GM19025 (cell line): ENCODE data around the gene DPYSL3.
"Not testable (repeated sequence)": the region's sequence is repeated elsewhere in the genome, so short reads cannot be mapped to it uniquely, and the experiment has no call there.

ENCODE experiments used
- ATAC-seq: cut with Tn5 transposase; IDR thresholded peaks from one replicate; pipeline ENCODE4 v1.9.1; 2021; ENCODE audit warnings: mild to moderate bottlenecking, low read depth, moderate library complexity; ENCODE audit not compliant: unreplicated experiment

DPYSL3 gene

GRCh38 chr5:147509710-147510651, at the start of gene DPYSL3:
Gene DPYSL3 (minus strand): TSS chr5:147510068. CDS start chr5:147509858, 210 bp downstream.
- ATAC-seq: no peak

- no peak for ATAC-seq
These were observed 49.0 kb upstream of the DPYSL3 start for GRCh38 chr5:147558826-147559225.

- no peak for ATAC-seq
These were observed 48.2 kb upstream of the DPYSL3 start for GRCh38 chr5:147557876-147558745.

GRCh38 chr5:147555176-147555575, 45.3 kb upstream of the DPYSL3 start:
- ATAC-seq: no peak

GRCh38 chr5:147554261-147554817, 44.5 kb upstream of the DPYSL3 start:
- ATAC-seq: no peak

GRCh38 chr5:147553817-147554216, 43.9 kb upstream of the DPYSL3 start:
- not testable (repeated sequence) for ATAC-seq

GRCh38 chr5:147552897-147553296, 43.0 kb upstream of the DPYSL3 start:
- no peak for ATAC-seq

- ATAC-seq: no peak
These were observed 41.8 kb upstream of the DPYSL3 start for GRCh38 chr5:147551677-147552076.

GRCh38 chr5:147547730-147548129, 37.9 kb upstream of the DPYSL3 start:
- ATAC-seq: no peak

- no peak for ATAC-seq
These were observed 34.7 kb upstream of the DPYSL3 start for GRCh38 chr5:147544556-147544955.

GRCh38 chr5:147539053-147539452, 29.2 kb upstream of the DPYSL3 start:
- ATAC-seq: no peak

GRCh38 chr5:147538236-147538635, 28.4 kb upstream of the DPYSL3 start:
- ATAC-seq: no peak

- no peak for ATAC-seq
These were observed 24.5 kb upstream of the DPYSL3 start for GRCh38 chr5:147534172-147534951.

GRCh38 chr5:147532156-147532555, 22.3 kb upstream of the DPYSL3 start:
- no peak for ATAC-seq

- ATAC-seq: no peak
These were observed 20.9 kb upstream of the DPYSL3 start for GRCh38 chr5:147530530-147531389.

- ATAC-seq: no peak
These were observed 13.2 kb upstream of the DPYSL3 start for GRCh38 chr5:147523069-147523468.

GRCh38 chr5:147522435-147522834, 12.6 kb upstream of the DPYSL3 start:
- no peak for ATAC-seq

- no peak for ATAC-seq
These were observed 10.6 kb upstream of the DPYSL3 start for GRCh38 chr5:147520450-147520849.

- no peak for ATAC-seq
These were observed 9.5 kb upstream of the DPYSL3 start for GRCh38 chr5:147519380-147519779.
